HEK293 (cell line): ENCODE results near the gene LOX.

ENCODE experiments used
- CTCF ChIA-PET: fragments of 350-600 bp; formaldehyde crosslinking; extraction: SDS; loops from one replicate; lab custom pipeline; 2021; ENCODE audit warnings: antibody characterized with exemption; lab: Yijun Ruan, JAX
- POLR2A ChIA-PET: fragments of 300-600 bp; formaldehyde crosslinking; extraction: SDS; loops from one replicate; lab custom pipeline; 2020; ENCODE audit warnings: antibody characterized with exemption, inconsistent platforms; lab: Yijun Ruan, JAX
- H3K27ac ChIP-seq: fragments of 200-500 bp; sonication (Bioruptor generic); 2 replicates; pipeline ENCODE4 v1.5.1; 2014; ENCODE audit warnings: low read depth, low read length, control low read depth, inconsistent platforms; ENCODE audit errors: extremely low read depth
- H3K36me3 ChIP-seq, 2 experiments: fragments of 200-500 bp in 1 of 2; sonication (Bioruptor generic) in 1 of 2; 1 replicate in 1 of 2; 2 replicates in 1 of 2; pipeline ENCODE4 v1.5.1; 2014 to 2017; ENCODE audit warnings: inconsistent platforms in 2 of 2, low read length in 2 of 2; ENCODE audit not compliant: control insufficient read depth in 2 of 2, insufficient read depth in 1 of 2
- H3K4me1 ChIP-seq: fragments of 200-500 bp; sonication (Bioruptor generic); 2 replicates; pipeline ENCODE4 v1.5.1; 2014; ENCODE audit warnings: mild to moderate bottlenecking, low read length, inconsistent platforms; ENCODE audit not compliant: control insufficient read depth, insufficient read depth
- H3K4me3 ChIP-seq: 2 replicates; pipeline ENCODE4 v1.5.1; 2011; ENCODE audit warnings: low read depth, mild to moderate bottlenecking, control low read depth, low read length, moderate library complexity
- H3K9me3 ChIP-seq: fragments of 200-500 bp; sonication (Bioruptor generic); 2 replicates; pipeline ENCODE4 v1.5.1; 2014; ENCODE audit warnings: low read depth, low read length, inconsistent platforms; ENCODE audit not compliant: control insufficient read depth, insufficient read depth
- RBAK ChIP-seq: fragments of 450-650 bp; formaldehyde crosslinking; IDR thresholded peaks from 2 replicates; pipeline ENCODE4 v1.5.1; 2016; ENCODE audit warnings: missing biosample characterization, missing genetic modification characterization
- ZBTB26 ChIP-seq: fragments of 450-650 bp; formaldehyde crosslinking; optimal IDR thresholded peaks from 2 replicates; pipeline ENCODE3; 2016; ENCODE audit warnings: missing biosample characterization, mild to moderate bottlenecking, missing genetic modification characterization
- ZNF239 ChIP-seq: fragments of 450-650 bp; formaldehyde crosslinking; IDR thresholded peaks from 2 replicates; pipeline ENCODE4 v1.5.1; 2016; ENCODE audit warnings: missing biosample characterization, missing genetic modification characterization

Gene LOX

GRCh38 chr5:122015471-122015870, 62.6 kb downstream of the LOX start:
- no peaks in the 10 kb centered on the region for H3K9me3 ChIP-seq
- H3K27ac ChIP-seq: no peak overlapping the region
- H3K4me1 ChIP-seq: no peaks in the 10 kb centered on the region
- H3K36me3 ChIP-seq: peaks cover 0 to 7% of the 10 kb centered on the region in 2 experiments; a peak in 1 of 3 replicates
- no peak for TF ChIP-seq RBAK (tag by site-specific recombination)
- TF ChIP-seq ZBTB26 (tag by site-specific recombination): no peak
- ChIA-PET CTCF (interaction anchor here (0.6 kb wide), 1 partner anchor 61 kb away, joined by 3 read pairs; no protein-coding TSS in a partner anchor), POLR2A (no interaction called here)
- H3K4me3 ChIP-seq: no peak overlapping the region

GRCh38 chr5:122014236-122014935, 63.7 kb downstream of the LOX start:
- no peak for TF ChIP-seq ZNF239 (tag by site-specific recombination)
- TF ChIP-seq, all 188 proteins: peak for 0
- no peaks in the 10 kb centered on the region for H3K36me3 ChIP-seq
- ChIA-PET CTCF (no interaction called here), POLR2A (no interaction called here)
- no peak overlapping the region for H3K27ac ChIP-seq
- no peak overlapping the region for H3K4me3 ChIP-seq
- H3K9me3 ChIP-seq: no peaks in the 10 kb centered on the region
- no peaks in the 10 kb centered on the region for H3K4me1 ChIP-seq
